ENCODE results near the gene EID1. TPM values are rescaled to one million over a fixed set of nuclear protein-coding genes. Genes with fewer than 3 reads are reported as not detected.
"Not testable (repeated sequence)": the region's sequence is repeated elsewhere in the genome, so short reads cannot be mapped to it uniquely, and the experiment has no call there.

EID1 gene
- total RNA-seq, 1 donor from 2014 or later = 196 TPM

- no peak for DNase-seq (ENCODE audit: low read depth)
- no peak for TF ChIP-seq CTCF (conservative IDR thresholded peaks at IDR 0.05; ENCODE audit: low read depth, low read length)
These were observed 26.8 kb downstream of the EID1 start for GRCh38 chr15:48904758-48905157.

GRCh38 chr15:48905216-48905615 is 27.3 kb downstream of the EID1 start:
- no peak for TF ChIP-seq CTCF (conservative IDR thresholded peaks at IDR 0.05; ENCODE audit: low read depth, low read length)
- DNase-seq (ENCODE audit: low read depth) = no peak
- no peak overlapping the region for H3K4me3 ChIP-seq (ENCODE audit: low read depth, low read length)

More at GRCh38 chr15:48904758-48905157, 26.8 kb downstream of the EID1 start:
- H3K4me3 ChIP-seq (ENCODE audit: low read depth, low read length) = no peak overlapping the region

- TF ChIP-seq CTCF (conservative IDR thresholded peaks at IDR 0.05; ENCODE audit: low read depth, low read length) = no peak
- no peak for DNase-seq (ENCODE audit: low read depth)
- H3K4me3 ChIP-seq (ENCODE audit: low read depth, low read length) = no peak overlapping the region
These were observed 27.9 kb downstream of the EID1 start for GRCh38 chr15:48905847-48906246.

- H3K4me3 ChIP-seq (ENCODE audit: low read depth, low read length) = not testable (repeated sequence)
These were observed 31.4 kb downstream of the EID1 start for GRCh38 chr15:48909313-48909712.

GRCh38 chr15:48910554-48910953 is 32.6 kb downstream of the EID1 start:
- not testable (repeated sequence) for H3K4me3 ChIP-seq (ENCODE audit: low read depth, low read length); DNase-seq (ENCODE audit: low read depth)

More at GRCh38 chr15:48909313-48909712, 31.4 kb downstream of the EID1 start:
- DNase-seq (ENCODE audit: low read depth) = not testable (repeated sequence)

GRCh38 chr15:48913141-48913540 is 35.2 kb downstream of the EID1 start:
- no peak overlapping the region for H3K4me3 ChIP-seq (ENCODE audit: low read depth, low read length)
- TF ChIP-seq CTCF (conservative IDR thresholded peaks at IDR 0.05; ENCODE audit: low read depth, low read length) = no peak
- no peak for DNase-seq (ENCODE audit: low read depth)

- no peak for DNase-seq (ENCODE audit: low read depth)
- no peak overlapping the region for H3K4me3 ChIP-seq (ENCODE audit: low read depth, low read length)
- no peak for TF ChIP-seq CTCF (conservative IDR thresholded peaks at IDR 0.05; ENCODE audit: low read depth, low read length)
These were observed 36.8 kb downstream of the EID1 start for GRCh38 chr15:48914717-48915116.

GRCh38 chr15:48915861-48916260 is 37.9 kb downstream of the EID1 start:
- TF ChIP-seq CTCF (conservative IDR thresholded peaks at IDR 0.05; ENCODE audit: low read depth, low read length) = no peak
- no peak overlapping the region for H3K4me3 ChIP-seq (ENCODE audit: low read depth, low read length)
- DNase-seq (ENCODE audit: low read depth) = no peak

All from epithelial cell of proximal tubule (primary cell).